ENCODE measurements around the gene E2F8. TPM values are rescaled to one million over a fixed set of nuclear protein-coding genes. Genes with fewer than 3 reads are reported as not detected.

Gene E2F8
- total RNA-seq, 2 donors from 2014 or later: 10.5 to 12.2 TPM

DNA sequence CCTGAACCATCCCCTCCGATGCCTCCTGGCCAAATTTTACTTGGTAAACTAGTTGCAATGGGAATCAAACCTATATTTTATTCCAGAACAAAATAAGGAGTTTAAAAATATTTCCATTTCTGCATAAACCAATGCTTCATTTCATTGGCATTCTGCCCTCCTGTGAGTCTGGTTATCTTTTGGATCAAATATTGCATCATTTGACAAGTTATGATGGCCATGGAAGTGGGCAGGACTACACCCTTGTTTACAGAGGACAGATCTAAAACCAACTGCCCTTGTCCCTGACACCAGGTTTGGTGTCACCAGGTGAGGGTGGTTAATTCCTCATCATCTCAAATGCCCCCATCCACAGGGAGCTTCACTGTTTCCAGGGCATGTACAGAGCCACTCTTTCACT, 28.2 kb upstream of the E2F8 start:
- Histone ChIP-seq H3K9me3 (ENCODE audit: control insufficient read depth, low read length) (no peaks in the 10 kb centered on the region), H3K4me3 (ENCODE audit: low read length) (no peak overlapping the region), H3K9ac (ENCODE audit: extremely low read depth, low read length, poor library complexity, severe bottlenecking) (no peak overlapping the region), H3K27me3 (ENCODE audit: control insufficient read depth, insufficient read depth, low read length, poor library complexity, severe bottlenecking) (no peaks in the 10 kb centered on the region), H3K36me3 (ENCODE audit: control insufficient read depth, insufficient read depth, low read length) (no peaks in the 10 kb centered on the region), H3K27ac (ENCODE audit: low read depth, low read length) (no peak overlapping the region), H3K4me1 (ENCODE audit: control insufficient read depth, insufficient read depth, low read length) (no peaks in the 10 kb centered on the region)
- TF ChIP-seq, protein P1, sequence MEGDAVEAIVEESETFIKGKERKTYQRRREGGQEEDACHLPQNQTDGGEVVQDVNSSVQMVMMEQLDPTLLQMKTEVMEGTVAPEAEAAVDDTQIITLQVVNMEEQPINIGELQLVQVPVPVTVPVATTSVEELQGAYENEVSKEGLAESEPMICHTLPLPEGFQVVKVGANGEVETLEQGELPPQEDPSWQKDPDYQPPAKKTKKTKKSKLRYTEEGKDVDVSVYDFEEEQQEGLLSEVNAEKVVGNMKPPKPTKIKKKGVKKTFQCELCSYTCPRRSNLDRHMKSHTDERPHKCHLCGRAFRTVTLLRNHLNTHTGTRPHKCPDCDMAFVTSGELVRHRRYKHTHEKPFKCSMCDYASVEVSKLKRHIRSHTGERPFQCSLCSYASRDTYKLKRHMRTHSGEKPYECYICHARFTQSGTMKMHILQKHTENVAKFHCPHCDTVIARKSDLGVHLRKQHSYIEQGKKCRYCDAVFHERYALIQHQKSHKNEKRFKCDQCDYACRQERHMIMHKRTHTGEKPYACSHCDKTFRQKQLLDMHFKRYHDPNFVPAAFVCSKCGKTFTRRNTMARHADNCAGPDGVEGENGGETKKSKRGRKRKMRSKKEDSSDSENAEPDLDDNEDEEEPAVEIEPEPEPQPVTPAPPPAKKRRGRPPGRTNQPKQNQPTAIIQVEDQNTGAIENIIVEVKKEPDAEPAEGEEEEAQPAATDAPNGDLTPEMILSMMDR (conservative IDR thresholded peaks at IDR 0.05): no peak
- Mint-ChIP-seq H3K9me3 (no peaks in the 10 kb centered on the region), H3K36me3 (ENCODE audit: low read depth) (no peaks in the 10 kb centered on the region), H3K27me3 (ENCODE audit: insufficient read depth) (peaks cover 23% of the 10 kb centered on the region), H3K27ac (no peak overlapping the region), H3K4me1 (no peaks in the 10 kb centered on the region), H3K4me3 (no peak overlapping the region)
- DNase-seq: no peak
- 90% methylated on average over 1 of the region's 1 CpG; no CpG with 5 or more reads in 1 of the 2 experiments for WGBS, 2 experiments (ENCODE audit: insufficient coverage in 1 of 2, insufficient read length in 1 of 2)

DNA sequence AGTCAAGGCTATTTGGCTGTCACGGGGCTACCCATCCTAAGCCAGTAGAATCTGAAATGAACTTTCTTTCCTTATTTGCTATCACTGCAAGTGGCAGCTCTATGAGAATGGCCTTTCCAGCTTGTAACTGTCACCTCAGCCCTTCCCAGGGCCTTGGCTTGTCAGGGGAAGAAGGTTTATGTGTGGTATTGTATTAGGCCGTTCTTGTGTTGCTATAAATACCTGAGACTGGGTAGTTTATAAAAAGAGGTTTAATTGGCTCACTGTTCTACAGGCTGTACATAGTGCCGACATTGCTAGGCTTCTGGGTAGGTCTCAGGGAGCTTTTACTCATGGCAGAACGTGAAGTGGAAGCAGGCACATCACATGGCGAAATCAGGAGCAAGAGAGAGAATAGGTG, 26.8 kb upstream of the E2F8 start:
- Histone ChIP-seq H3K9me3 (ENCODE audit: control insufficient read depth, low read length) (no peaks in the 10 kb centered on the region), H3K9ac (ENCODE audit: extremely low read depth, low read length, poor library complexity, severe bottlenecking) (no peak overlapping the region), H3K4me3 (ENCODE audit: low read length) (no peak overlapping the region), H3K36me3 (ENCODE audit: control insufficient read depth, insufficient read depth, low read length) (no peaks in the 10 kb centered on the region), H3K27ac (ENCODE audit: low read depth, low read length) (no peak overlapping the region), H3K4me1 (ENCODE audit: control insufficient read depth, insufficient read depth, low read length) (no peaks in the 10 kb centered on the region), H3K27me3 (ENCODE audit: control insufficient read depth, insufficient read depth, low read length, poor library complexity, severe bottlenecking) (no peaks in the 10 kb centered on the region)
- WGBS, 2 experiments (ENCODE audit: insufficient coverage in 1 of 2, insufficient read length in 1 of 2): 90 to 100% methylated on average over 2 to 5 of the region's 5 CpGs
- Mint-ChIP-seq H3K9me3 (no peaks in the 10 kb centered on the region), H3K36me3 (ENCODE audit: low read depth) (no peaks in the 10 kb centered on the region), H3K4me1 (peaks cover 3% of the 10 kb centered on the region), H3K27me3 (ENCODE audit: insufficient read depth) (peaks cover 19% of the 10 kb centered on the region), H3K27ac (no peak overlapping the region), H3K4me3 (no peak overlapping the region)
- TF ChIP-seq, protein P1 (conservative IDR thresholded peaks at IDR 0.05): no peak
- no peak for DNase-seq

DNA sequence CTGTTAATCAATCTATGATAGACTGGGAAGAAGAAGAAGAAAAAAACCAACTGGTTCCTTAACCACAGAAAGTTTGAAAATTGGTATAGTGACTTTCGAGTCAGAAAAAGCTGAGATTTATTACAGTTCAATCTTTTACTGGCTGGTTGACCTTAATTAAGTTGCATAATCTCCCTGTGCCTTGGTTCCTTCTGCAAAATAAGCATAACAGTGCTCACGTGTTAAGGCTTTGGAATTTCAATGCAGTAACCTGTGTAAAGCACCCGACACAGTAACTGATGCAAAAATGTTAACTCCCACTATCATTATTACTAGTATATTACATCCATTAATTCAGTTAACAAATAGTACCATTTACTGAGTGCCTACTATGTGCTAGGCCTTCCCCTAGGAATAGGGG, 22.6 kb upstream of the E2F8 start:
- Mint-ChIP-seq H3K9me3 (no peaks in the 10 kb centered on the region), H3K4me1 (peaks cover 4% of the 10 kb centered on the region), H3K27me3 (ENCODE audit: insufficient read depth) (no peaks in the 10 kb centered on the region), H3K4me3 (no peak overlapping the region), H3K27ac (no peak overlapping the region), H3K36me3 (ENCODE audit: low read depth) (no peaks in the 10 kb centered on the region)
- no peaks in the 10 kb centered on the region for H3K4me1 ChIP-seq (ENCODE audit: control insufficient read depth, insufficient read depth, low read length)
- H3K36me3 ChIP-seq (ENCODE audit: control insufficient read depth, insufficient read depth, low read length): no peaks in the 10 kb centered on the region
- TF ChIP-seq, protein P1 (conservative IDR thresholded peaks at IDR 0.05): no peak
- H3K4me3 ChIP-seq (ENCODE audit: low read length): no peak overlapping the region
- 83 to 87% methylated on average over 3 of the region's 3 CpGs for WGBS, 2 experiments (ENCODE audit: insufficient coverage in 1 of 2, insufficient read length in 1 of 2)
- no peaks in the 10 kb centered on the region for H3K9me3 ChIP-seq (ENCODE audit: control insufficient read depth, low read length)
- no peak overlapping the region for H3K9ac ChIP-seq (ENCODE audit: extremely low read depth, low read length, poor library complexity, severe bottlenecking)
- H3K27ac ChIP-seq (ENCODE audit: low read depth, low read length): no peak overlapping the region
- H3K27me3 ChIP-seq (ENCODE audit: control insufficient read depth, insufficient read depth, low read length, poor library complexity, severe bottlenecking): no peaks in the 10 kb centered on the region
- no peak for DNase-seq

Measured in endodermal cell (in vitro differentiated cells).